ENCODE data around the gene NCKAP5. TPM values are rescaled to one million over a fixed set of nuclear protein-coding genes. Genes with fewer than 3 reads are reported as not detected.

NCKAP5 gene
- total and polyA plus RNA-seq, 2 experiments from 2014 or later, result 0.21 to 0.31 TPM

- Histone ChIP-seq H3K4me3 (no peak overlapping the region), H3K27ac (no peak overlapping the region), H3K9me3 (ENCODE audit: low read depth) (no peaks in the 10 kb centered on the region), H3K4me1 (ENCODE audit: low read depth) (no peaks in the 10 kb centered on the region), H3K36me3 (no peaks in the 10 kb centered on the region), H3K27me3 (no peaks in the 10 kb centered on the region)
- TF ChIP-seq, protein P1, sequence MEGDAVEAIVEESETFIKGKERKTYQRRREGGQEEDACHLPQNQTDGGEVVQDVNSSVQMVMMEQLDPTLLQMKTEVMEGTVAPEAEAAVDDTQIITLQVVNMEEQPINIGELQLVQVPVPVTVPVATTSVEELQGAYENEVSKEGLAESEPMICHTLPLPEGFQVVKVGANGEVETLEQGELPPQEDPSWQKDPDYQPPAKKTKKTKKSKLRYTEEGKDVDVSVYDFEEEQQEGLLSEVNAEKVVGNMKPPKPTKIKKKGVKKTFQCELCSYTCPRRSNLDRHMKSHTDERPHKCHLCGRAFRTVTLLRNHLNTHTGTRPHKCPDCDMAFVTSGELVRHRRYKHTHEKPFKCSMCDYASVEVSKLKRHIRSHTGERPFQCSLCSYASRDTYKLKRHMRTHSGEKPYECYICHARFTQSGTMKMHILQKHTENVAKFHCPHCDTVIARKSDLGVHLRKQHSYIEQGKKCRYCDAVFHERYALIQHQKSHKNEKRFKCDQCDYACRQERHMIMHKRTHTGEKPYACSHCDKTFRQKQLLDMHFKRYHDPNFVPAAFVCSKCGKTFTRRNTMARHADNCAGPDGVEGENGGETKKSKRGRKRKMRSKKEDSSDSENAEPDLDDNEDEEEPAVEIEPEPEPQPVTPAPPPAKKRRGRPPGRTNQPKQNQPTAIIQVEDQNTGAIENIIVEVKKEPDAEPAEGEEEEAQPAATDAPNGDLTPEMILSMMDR (IDR thresholded peaks at IDR 0.05; ENCODE audit: low read depth, low read length), result no peak
- no peak for DNase-seq (ENCODE audit: low read depth in 1 of 2, low spot score in 1 of 2)
Measured at GRCh38 chr2:133193544-133194361, 374.5 kb downstream of the NCKAP5 start.

- TF ChIP-seq, protein P1 (IDR thresholded peaks at IDR 0.05; ENCODE audit: low read depth, low read length), result no peak
- H3K9me3 ChIP-seq (ENCODE audit: low read depth), result no peaks in the 10 kb centered on the region
- H3K4me3 ChIP-seq, result no peak overlapping the region
- DNase-seq (ENCODE audit: low read depth in 1 of 2, low spot score in 1 of 2), result no peak
- no peaks in the 10 kb centered on the region for H3K4me1 ChIP-seq (ENCODE audit: low read depth)
- no peaks in the 10 kb centered on the region for H3K27me3 ChIP-seq
- no peaks in the 10 kb centered on the region for H3K36me3 ChIP-seq
- H3K27ac ChIP-seq, result no peak overlapping the region
Measured at GRCh38 chr2:133192028-133192427, 376.2 kb downstream of the NCKAP5 start.

DNA sequence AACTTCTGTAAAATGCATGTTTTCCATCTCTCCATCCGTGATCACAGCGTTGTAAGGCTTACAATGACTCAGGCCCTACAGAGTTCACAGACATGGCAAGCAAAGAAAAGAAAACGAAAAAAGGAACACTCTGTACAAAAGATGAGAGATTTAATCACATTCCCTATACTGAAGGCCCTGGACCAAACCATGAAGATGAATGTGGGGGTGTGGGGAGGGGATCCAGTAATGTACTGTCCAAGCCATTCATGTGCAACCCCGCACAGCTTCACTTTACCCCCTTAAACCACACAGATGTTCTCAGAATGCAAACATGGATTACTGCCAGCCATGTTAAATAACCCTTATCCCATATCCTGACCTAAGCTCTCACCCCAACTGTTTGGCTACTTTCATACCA, 391.1 kb downstream of the NCKAP5 start:
- no peaks in the 10 kb centered on the region for H3K27me3 ChIP-seq
- TF ChIP-seq, protein P1 (IDR thresholded peaks at IDR 0.05; ENCODE audit: low read depth, low read length), result no peak
- no peak overlapping the region for H3K27ac ChIP-seq
- no peak overlapping the region for H3K4me3 ChIP-seq
- H3K4me1 ChIP-seq (ENCODE audit: low read depth), result no peaks in the 10 kb centered on the region
- no peaks in the 10 kb centered on the region for H3K9me3 ChIP-seq (ENCODE audit: low read depth)
- no peaks in the 10 kb centered on the region for H3K36me3 ChIP-seq
- no peak for DNase-seq (ENCODE audit: low read depth in 1 of 2, low spot score in 1 of 2)

DNA sequence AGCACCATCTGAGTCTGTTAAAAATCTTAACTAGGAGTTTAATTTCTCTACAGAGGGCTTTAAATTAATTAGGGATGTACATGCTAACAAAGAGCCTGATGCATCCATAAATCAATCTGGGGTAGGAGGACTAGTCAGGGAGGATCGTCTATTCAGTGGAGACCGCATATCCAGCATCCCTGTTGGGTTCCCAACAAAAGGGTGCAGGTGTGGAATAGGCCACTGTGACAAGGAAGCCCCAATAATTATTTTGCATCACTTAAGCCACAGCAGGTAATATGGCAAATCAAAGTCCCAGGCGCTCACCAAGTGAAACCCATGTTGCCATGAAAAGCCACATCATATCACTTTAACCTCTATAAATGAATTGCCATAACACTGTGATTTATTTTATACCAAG, 392.3 kb downstream of the NCKAP5 start:
- H3K36me3 ChIP-seq, result no peaks in the 10 kb centered on the region
- no peaks in the 10 kb centered on the region for H3K27me3 ChIP-seq
- no peaks in the 10 kb centered on the region for H3K4me1 ChIP-seq (ENCODE audit: low read depth)
- TF ChIP-seq, protein P1 (IDR thresholded peaks at IDR 0.05; ENCODE audit: low read depth, low read length), result no peak
- no peak overlapping the region for H3K4me3 ChIP-seq
- no peaks in the 10 kb centered on the region for H3K9me3 ChIP-seq (ENCODE audit: low read depth)
- no peak for DNase-seq (ENCODE audit: low read depth in 1 of 2, low spot score in 1 of 2)
- no peak overlapping the region for H3K27ac ChIP-seq

GRCh38 chr2:133173224-133173623, 395.0 kb downstream of the NCKAP5 start:
- DNase-seq (ENCODE audit: low read depth in 1 of 2, low spot score in 1 of 2), result no peak
- TF ChIP-seq, protein P1 (IDR thresholded peaks at IDR 0.05; ENCODE audit: low read depth, low read length), result no peak

More at GRCh38 chr2:133173224-133173623, 395.0 kb downstream of the NCKAP5 start:
- H3K4me1 ChIP-seq (ENCODE audit: low read depth), result no peaks in the 10 kb centered on the region
- no peaks in the 10 kb centered on the region for H3K27me3 ChIP-seq
- no peak overlapping the region for H3K4me3 ChIP-seq
- no peaks in the 10 kb centered on the region for H3K9me3 ChIP-seq (ENCODE audit: low read depth)
- no peaks in the 10 kb centered on the region for H3K36me3 ChIP-seq
- H3K27ac ChIP-seq, result no peak overlapping the region

All from cardiac muscle cell (in vitro differentiated cells and primary cell).